SH-SY5Y (cell line): Measurements from ENCODE around the gene ARPC5L.

Experiments used
- GATA2 ChIP-seq: IDR thresholded peaks from 2 replicates; pipeline ENCODE4 v1.6.1; 2011; ENCODE audit warnings: mild to moderate bottlenecking, low read depth, low read length
- GATA3 ChIP-seq: IDR thresholded peaks from 2 replicates; pipeline ENCODE4 v1.6.1; 2011; ENCODE audit warnings: low read depth, mild to moderate bottlenecking, low read length, moderate library complexity

GRCh38 chr9:124820698-124821623 is 41.0 kb upstream of the ARPC5L start:
- TF ChIP-seq GATA3 (no peak), GATA2 (no peak)
